Parathyroid adenoma (tissue), 2 donors: ENCODE data around the gene CACNA1A.

Experiments
- H2AFZ ChIP-seq: fragments of 300-600 bp; sonication (generic); one replicate; pipeline ENCODE4 v1.7.0; 2017; ENCODE audit warnings: antibody characterized with exemption, mild to moderate bottlenecking
- H3K27ac ChIP-seq: fragments of 300-600 bp; sonication (generic); one replicate; pipeline ENCODE4 v1.7.0; 2017
- H3K27me3 ChIP-seq: fragments of 300-600 bp; sonication (generic); one replicate; pipeline ENCODE4 v1.7.0; 2017; ENCODE audit warnings: low read length; ENCODE audit not compliant: control insufficient read depth, insufficient read depth
- H3K36me3 ChIP-seq: fragments of 300-600 bp; sonication (generic); one replicate; pipeline ENCODE4 v1.7.0; 2017; ENCODE audit warnings: low read length; ENCODE audit not compliant: control insufficient read depth, insufficient read depth
- H3K4me1 ChIP-seq: fragments of 300-600 bp; sonication (generic); one replicate; pipeline ENCODE4 v1.7.0; 2017; ENCODE audit warnings: control low read depth
- H3K4me2 ChIP-seq: fragments of 300-600 bp; sonication (generic); one replicate; pipeline ENCODE4 v1.7.0; 2017; ENCODE audit warnings: low read length
- H3K4me3 ChIP-seq: fragments of 300-600 bp; sonication (generic); one replicate; pipeline ENCODE4 v1.7.0; 2017; ENCODE audit warnings: low read depth, low read length
- H3K79me2 ChIP-seq: fragments of 300-600 bp; sonication (generic); one replicate; pipeline ENCODE4 v1.7.0; 2017; ENCODE audit warnings: control low read depth
- H3K9ac ChIP-seq: fragments of 300-600 bp; sonication (generic); one replicate; pipeline ENCODE4 v1.7.0; 2017; ENCODE audit warnings: mild to moderate bottlenecking
- H3K9me3 ChIP-seq: fragments of 300-600 bp; sonication (generic); one replicate; pipeline ENCODE4 v1.7.0; 2017; ENCODE audit warnings: low read length; ENCODE audit not compliant: control insufficient read depth
- CTCF ChIP-seq: fragments of 300-600 bp; sonication (generic); IDR thresholded peaks from one replicate; pipeline ENCODE4 v1.7.0; 2017; ENCODE audit warnings: antibody characterized with exemption, mild to moderate bottlenecking
- donor health status: primary hyperparathyroidism.

CACNA1A gene

DNA sequence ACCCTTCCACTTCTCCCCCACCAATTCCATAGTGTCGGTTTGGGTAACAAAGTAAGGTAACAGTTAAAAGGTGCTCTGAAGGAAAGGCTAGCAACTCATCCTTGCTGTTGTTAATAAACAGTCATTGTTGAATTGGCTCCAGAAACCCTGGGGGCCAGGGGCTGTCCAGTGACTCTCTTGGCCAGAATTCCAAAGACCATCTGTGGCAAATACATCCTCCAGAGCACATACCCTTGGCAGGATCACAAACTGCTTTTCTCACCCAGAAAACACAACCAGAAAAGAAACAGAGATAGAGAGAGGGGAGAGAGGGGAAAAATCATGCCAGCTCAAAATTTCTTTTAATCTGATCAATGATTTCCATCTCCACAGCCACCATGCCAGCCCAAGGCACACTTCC, 22.1 kb downstream of the CACNA1A start:
- Histone ChIP-seq H3K4me3 (no peak overlapping the region), H3K27me3 (no peaks in the 10 kb centered on the region), H3K36me3 (no peaks in the 10 kb centered on the region), H3K9me3 (no peaks in the 10 kb centered on the region), H3K79me2 (no peaks in the 10 kb centered on the region), H3K9ac (no peak overlapping the region), H3K27ac (no peak overlapping the region), H2AFZ (no peak overlapping the region), H3K4me1 (no peaks in the 10 kb centered on the region), H3K4me2 (no peak overlapping the region)
- TF ChIP-seq CTCF = no peak

- Histone ChIP-seq H3K4me3 (no peak overlapping the region), H3K9ac (no peak overlapping the region), H3K27me3 (no peaks in the 10 kb centered on the region), H2AFZ (no peak overlapping the region), H3K36me3 (no peaks in the 10 kb centered on the region), H3K27ac (no peak overlapping the region), H3K4me2 (no peak overlapping the region), H3K79me2 (no peaks in the 10 kb centered on the region), H3K4me1 (no peaks in the 10 kb centered on the region), H3K9me3 (no peaks in the 10 kb centered on the region)
- TF ChIP-seq CTCF = no peak
Observed at GRCh38 chr19:13483215-13483614, 23.1 kb downstream of the CACNA1A start.

GRCh38 chr19:13478576-13478975, 27.7 kb downstream of the CACNA1A start:
- Histone ChIP-seq H3K9me3 (no peaks in the 10 kb centered on the region), H3K9ac (no peak overlapping the region), H3K27ac (no peak overlapping the region), H3K4me3 (no peak overlapping the region), H3K36me3 (no peaks in the 10 kb centered on the region), H3K27me3 (no peaks in the 10 kb centered on the region), H3K4me1 (no peaks in the 10 kb centered on the region), H3K79me2 (no peaks in the 10 kb centered on the region), H2AFZ (no peak overlapping the region), H3K4me2 (no peak overlapping the region)
- TF ChIP-seq CTCF = no peak

DNA sequence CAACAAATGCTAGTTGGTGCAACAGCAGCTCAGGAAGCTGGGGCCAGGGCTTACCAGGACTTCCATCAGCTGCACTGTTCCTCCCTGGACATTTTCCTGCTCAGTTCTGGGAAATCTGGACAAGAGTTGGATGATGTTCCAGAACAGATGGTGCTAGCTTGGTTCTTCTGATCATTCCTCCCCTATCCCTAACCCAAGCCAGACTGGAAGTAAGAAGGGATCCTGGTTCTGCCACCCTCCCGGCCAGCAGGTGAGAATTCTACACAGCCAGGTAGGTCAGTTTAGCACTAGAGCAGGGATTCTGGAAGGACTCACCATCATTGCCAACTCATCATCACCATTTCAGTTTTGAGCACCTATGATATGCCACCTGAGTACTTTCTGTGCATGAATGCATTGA, 30.2 kb downstream of the CACNA1A start:
- no peak overlapping the region for H3K27ac ChIP-seq
- H3K4me1 ChIP-seq = no peaks in the 10 kb centered on the region
- H3K9ac ChIP-seq = no peak overlapping the region
- H3K27me3 ChIP-seq = no peaks in the 10 kb centered on the region
- H3K9me3 ChIP-seq = no peaks in the 10 kb centered on the region
- no peak overlapping the region for H3K4me3 ChIP-seq
- no peak overlapping the region for H3K4me2 ChIP-seq
- no peak for TF ChIP-seq CTCF
- H3K36me3 ChIP-seq = no peaks in the 10 kb centered on the region
- no peak overlapping the region for H2AFZ ChIP-seq
- H3K79me2 ChIP-seq = no peaks in the 10 kb centered on the region

- H3K4me1 ChIP-seq = no peaks in the 10 kb centered on the region
- H3K27ac ChIP-seq = no peak overlapping the region
- H3K36me3 ChIP-seq = no peaks in the 10 kb centered on the region
- H3K9ac ChIP-seq = no peak overlapping the region
- no peak for TF ChIP-seq CTCF
- no peaks in the 10 kb centered on the region for H3K9me3 ChIP-seq
- H3K79me2 ChIP-seq = no peaks in the 10 kb centered on the region
- no peaks in the 10 kb centered on the region for H3K27me3 ChIP-seq
- H3K4me2 ChIP-seq = no peak overlapping the region
- H3K4me3 ChIP-seq = no peak overlapping the region
- no peak overlapping the region for H2AFZ ChIP-seq
Observed at GRCh38 chr19:13475044-13475443, 31.2 kb downstream of the CACNA1A start.
